Stomach (tissue), 4 donors: Measurements from ENCODE around the gene ATP5F1A.

ENCODE experiments used
- POLR2AphosphoS5 ChIP-seq, 3 donors: sonication (generic); formaldehyde crosslinking; IDR thresholded peaks; one replicate each; pipeline ENCODE4 v1.6.1; 2016; ENCODE audit warnings: antibody characterized with exemption in 3 of 3
- TF ChIP-seq, protein P1 (sequence below), 7 experiments: fragments of 450-650 bp in 4 of 7; fragments of 200-600 bp in 3 of 7; sonication (generic) in 3 of 7; IDR thresholded peaks; one replicate each; pipeline ENCODE4 v1.5.1; 2016 to 2019; ENCODE audit warnings: antibody characterized with exemption in 7 of 7, control low read depth in 2 of 7, mild to moderate bottlenecking in 1 of 7

DNA sequence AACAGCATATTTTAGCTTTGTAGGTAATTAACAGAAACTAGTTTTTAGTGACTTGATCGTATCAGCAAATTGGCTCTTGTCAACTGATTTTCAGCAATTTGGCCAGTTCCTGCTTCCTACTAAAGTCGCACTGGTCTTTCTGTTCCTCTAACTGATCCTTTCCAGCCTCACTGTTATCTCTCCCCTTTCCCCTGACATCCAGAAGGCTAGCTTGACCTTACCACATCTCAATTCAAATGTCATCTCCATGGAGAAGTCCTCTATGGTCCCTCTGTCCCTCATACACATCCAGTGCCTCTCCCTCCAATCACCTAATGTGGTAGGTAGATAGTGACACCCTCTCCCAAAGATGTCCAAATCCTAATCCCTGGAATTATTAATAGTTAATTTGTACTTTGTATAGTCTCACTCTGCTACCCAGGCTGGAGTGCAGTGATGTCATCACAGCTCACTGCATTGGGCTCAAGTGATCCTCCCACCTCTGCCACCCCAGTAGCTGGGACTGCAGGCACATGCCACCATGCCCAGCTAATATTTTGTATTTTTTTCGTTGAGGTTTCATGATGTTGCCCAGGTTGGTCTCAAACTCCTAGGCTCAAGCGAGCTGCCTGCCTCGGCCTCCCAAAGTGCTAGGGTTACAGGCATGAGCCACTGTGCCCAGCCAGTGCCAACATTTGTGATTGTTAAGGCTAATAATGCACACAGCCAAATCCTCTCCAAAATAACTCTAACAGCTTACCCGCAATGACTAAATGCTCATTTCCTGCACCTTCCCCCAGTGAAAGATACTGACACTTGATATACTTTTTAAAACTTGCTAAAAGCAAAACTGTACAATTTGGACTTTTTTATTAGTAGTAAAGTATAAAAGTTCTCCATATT lies 42.9 kb downstream of the ATP5F1A start:
- TF ChIP-seq, protein P1, sequence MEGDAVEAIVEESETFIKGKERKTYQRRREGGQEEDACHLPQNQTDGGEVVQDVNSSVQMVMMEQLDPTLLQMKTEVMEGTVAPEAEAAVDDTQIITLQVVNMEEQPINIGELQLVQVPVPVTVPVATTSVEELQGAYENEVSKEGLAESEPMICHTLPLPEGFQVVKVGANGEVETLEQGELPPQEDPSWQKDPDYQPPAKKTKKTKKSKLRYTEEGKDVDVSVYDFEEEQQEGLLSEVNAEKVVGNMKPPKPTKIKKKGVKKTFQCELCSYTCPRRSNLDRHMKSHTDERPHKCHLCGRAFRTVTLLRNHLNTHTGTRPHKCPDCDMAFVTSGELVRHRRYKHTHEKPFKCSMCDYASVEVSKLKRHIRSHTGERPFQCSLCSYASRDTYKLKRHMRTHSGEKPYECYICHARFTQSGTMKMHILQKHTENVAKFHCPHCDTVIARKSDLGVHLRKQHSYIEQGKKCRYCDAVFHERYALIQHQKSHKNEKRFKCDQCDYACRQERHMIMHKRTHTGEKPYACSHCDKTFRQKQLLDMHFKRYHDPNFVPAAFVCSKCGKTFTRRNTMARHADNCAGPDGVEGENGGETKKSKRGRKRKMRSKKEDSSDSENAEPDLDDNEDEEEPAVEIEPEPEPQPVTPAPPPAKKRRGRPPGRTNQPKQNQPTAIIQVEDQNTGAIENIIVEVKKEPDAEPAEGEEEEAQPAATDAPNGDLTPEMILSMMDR (IDR thresholded peaks at IDR 0.05): no peak
- no peak for TF ChIP-seq POLR2AphosphoS5 (IDR thresholded peaks at IDR 0.05)
